GM12892 (cell line): ENCODE measurements around the gene GP1BB.

Experiments used
- POLR2A ChIP-seq: IDR thresholded peaks from 2 replicates; pipeline ENCODE4 v1.6.1; 2011; ENCODE audit warnings: low read depth, low read length, control low read depth
- POLR2AphosphoS5 ChIP-seq: IDR thresholded peaks from 2 replicates; pipeline ENCODE4 v1.6.1; 2011; ENCODE audit warnings: low read depth, low read length, control low read depth

DNA sequence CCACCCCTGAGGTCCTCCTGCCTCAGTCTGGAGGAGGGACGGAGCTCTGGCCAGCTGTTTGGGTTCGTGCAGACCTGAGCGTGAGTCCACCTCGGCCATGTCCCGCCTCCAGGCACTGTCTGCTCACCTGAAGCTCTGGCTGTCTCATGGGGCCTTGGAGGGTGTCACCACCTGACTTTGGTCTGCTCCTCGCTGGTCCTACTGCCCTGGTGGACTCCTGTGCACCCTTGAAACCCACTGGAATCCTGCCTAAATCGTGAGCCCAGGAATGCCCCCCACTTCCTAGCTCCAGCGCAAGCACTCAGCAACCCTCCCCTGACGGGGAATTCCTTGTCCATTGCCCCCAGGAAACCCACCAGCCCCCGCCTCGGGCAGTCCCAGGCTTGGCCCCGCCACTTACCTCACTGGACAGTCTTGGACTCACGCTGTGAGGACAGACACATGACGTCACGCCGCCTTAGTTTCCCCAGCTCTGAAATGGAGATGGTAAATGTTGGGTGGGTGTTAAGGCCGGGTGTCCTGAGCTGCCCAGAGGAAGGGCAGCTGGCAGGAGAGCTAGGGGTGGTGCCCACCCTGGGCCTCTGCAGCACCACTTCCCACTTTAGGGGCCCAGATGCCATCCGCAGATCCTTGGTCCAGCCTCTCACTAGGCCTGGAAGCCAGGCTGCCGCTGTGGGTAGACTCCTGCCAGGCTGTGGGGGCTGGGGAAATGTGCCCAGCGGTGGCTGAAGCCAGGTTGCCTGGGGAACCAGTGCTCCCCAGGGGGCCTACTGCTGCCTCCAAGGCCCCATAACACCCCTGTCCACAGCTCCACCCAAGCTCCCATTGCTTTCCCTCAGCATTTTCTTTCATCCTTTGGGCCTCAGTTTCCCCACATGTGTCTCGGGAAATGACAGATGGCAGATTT lies 19.1 kb downstream of the GP1BB start:
- TF ChIP-seq POLR2A (no peak), POLR2AphosphoS5 (no peak)
